22Rv1 (cell line): Measurements from ENCODE around the gene PPP1R12B.
"Not testable (repeated sequence)": the region's sequence is repeated elsewhere in the genome, so short reads cannot be mapped to it uniquely, and the experiment has no call there.

Experiments used
- CTCF ChIP-seq: fragments of 450-650 bp; IDR thresholded peaks from 2 replicates; pipeline ENCODE4 v1.5.1; 2017; ENCODE audit warnings: mild to moderate bottlenecking
- ZFX ChIP-seq: fragments of 450-650 bp; IDR thresholded peaks from 2 replicates; pipeline ENCODE4 v1.6.1; 2017; ENCODE audit warnings: antibody characterized with exemption, borderline replicate concordance

- TF ChIP-seq CTCF, ZFX: not testable (repeated sequence)
These were observed 49.9 kb downstream of the PPP1R12B start for GRCh38 chr1:202398439-202398838.
